ENCODE measurements around the gene CHRM4. TPM values are rescaled to one million over a fixed set of nuclear protein-coding genes. Genes with fewer than 3 reads are reported as not detected.
A peak's percentile ranks its signal among the peaks of the same experiment; 100 is the strongest.

Gene CHRM4
- total and polyA plus RNA-seq, 4 experiments from 2014 or later: 0.12 to 0.16 TPM; not detected in 2

DNA sequence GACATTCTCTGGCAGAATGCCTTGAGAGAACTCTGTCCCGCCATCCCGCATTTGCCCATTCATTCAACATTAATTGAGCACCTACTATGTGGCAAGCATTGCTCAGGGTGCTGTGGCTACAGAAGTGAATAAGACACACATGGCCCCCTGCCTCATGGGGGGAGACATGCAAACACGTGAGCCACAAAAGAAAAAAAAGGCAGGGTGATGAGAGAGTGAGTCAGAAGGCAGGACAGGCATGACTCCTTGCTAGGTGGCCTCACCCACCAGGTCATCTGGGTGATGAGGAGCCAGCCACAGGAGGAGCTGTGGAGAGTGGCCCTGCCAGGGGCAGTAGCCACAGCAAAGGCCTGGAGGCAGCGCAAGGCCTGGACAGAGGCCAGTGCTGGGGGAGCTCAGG, 4.9 kb downstream of the CHRM4 start:
- DNase-seq: no peak
- ChIA-PET POLR2A (ENCODE audit: partially characterized antibody) (no interaction called here), CTCF (ENCODE audit: partially characterized antibody) (interaction anchor here (1.3 kb wide), 1 partner anchor 9 kb away, joined by 5 read pairs; no protein-coding TSS in a partner anchor)
- Mint-ChIP-seq H3K9me3 (no peaks in the 10 kb centered on the region), H3K27ac (peak overlapping the region in 1 of 7 donors; percentile 50), H3K27me3 (peaks cover 22 to 53% of the 10 kb centered on the region in 2 donors), H3K4me3 (peak overlapping the region in 1 of 8 donors; percentile 4), H3K4me1 (peaks cover 10 to 39% (median 25%) of the 10 kb centered on the region in 4 donors), H3K36me3 (peaks cover 0 to 3% of the 10 kb centered on the region in 2 donors)
- Histone ChIP-seq H3K27ac (ENCODE audit: low read depth, low read length) (no peak overlapping the region), H3K4me3 (ENCODE audit: low read length in 2 of 2) (no peak overlapping the region), H3K9me3 (ENCODE audit: control insufficient read depth in 1 of 2, low read length in 2 of 2) (no peaks in the 10 kb centered on the region), H3K36me3 (ENCODE audit: insufficient read depth, low read length) (no peaks in the 10 kb centered on the region), H3K27me3 (ENCODE audit: insufficient read depth, low read length) (peaks cover 39% of the 10 kb centered on the region), H3K4me1 (ENCODE audit: insufficient read depth, low read length) (peaks cover 41% of the 10 kb centered on the region)
- intact Hi-C loops (cut with micrococcal nuclease): loop anchor here (5.0 kb wide), 2 partner anchors 141 to 231 kb away; partner anchors contain the start of genes ATG13 and HARBI1

DNA sequence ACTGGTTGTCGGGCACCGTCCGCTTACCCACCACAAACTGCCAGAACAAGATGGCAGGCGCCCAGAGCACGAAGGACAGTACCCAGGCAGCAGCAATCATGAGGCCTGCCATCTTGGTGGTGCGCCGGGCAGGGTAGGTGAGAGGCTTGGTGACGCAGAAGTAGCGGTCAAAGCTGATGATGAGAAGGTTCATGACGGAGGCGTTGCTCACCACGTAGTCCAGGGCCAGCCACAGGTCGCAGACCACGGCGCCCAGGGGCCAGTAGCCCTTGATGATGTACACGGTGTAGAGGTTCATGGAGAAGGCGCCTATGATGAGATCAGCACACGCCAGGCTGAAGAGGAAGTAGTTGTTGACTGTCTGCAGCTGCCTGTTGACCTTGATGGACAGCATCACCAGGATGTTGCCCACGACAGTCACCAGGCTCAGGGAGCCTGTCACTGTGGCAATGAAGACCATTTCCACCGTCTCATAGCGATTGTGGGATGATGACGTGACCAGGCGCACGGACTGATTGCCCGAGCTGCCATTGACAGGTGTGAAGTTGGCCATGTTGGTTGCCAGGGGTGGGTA, 5.5 kb downstream of the CHRM4 start:
- no peaks in the 10 kb centered on the region for H3K9me3 Mint-ChIP-seq
- ChIA-PET POLR2A (ENCODE audit: partially characterized antibody) (no interaction called here), CTCF (ENCODE audit: partially characterized antibody) (interaction anchor here (1.3 kb wide), 1 partner anchor 9 kb away, joined by 5 read pairs; no protein-coding TSS in a partner anchor)
- Histone ChIP-seq H3K9me3 (ENCODE audit: control insufficient read depth in 1 of 2, low read length in 2 of 2) (no peaks in the 10 kb centered on the region), H3K4me1 (ENCODE audit: insufficient read depth, low read length) (peaks cover 41% of the 10 kb centered on the region), H3K27ac (ENCODE audit: low read depth, low read length) (no peak overlapping the region), H3K4me3 (ENCODE audit: low read length in 2 of 2) (no peak overlapping the region), H3K36me3 (ENCODE audit: insufficient read depth, low read length) (no peaks in the 10 kb centered on the region), H3K27me3 (ENCODE audit: insufficient read depth, low read length) (peaks cover 39% of the 10 kb centered on the region)
- intact Hi-C loops (cut with micrococcal nuclease): loop anchor here (5.0 kb wide), 2 partner anchors 141 to 231 kb away; partner anchors contain the start of genes ATG13 and HARBI1
- H3K4me3 Mint-ChIP-seq: peak overlapping the region in 1 of 8 donors; percentile 4
- no peak for DNase-seq
- peaks cover 10 to 39% (median 25%) of the 10 kb centered on the region in 4 donors for H3K4me1 Mint-ChIP-seq
- H3K27ac Mint-ChIP-seq: peak overlapping the region in 1 of 7 donors; percentile 50
- H3K27me3 Mint-ChIP-seq: peaks cover 22 to 53% of the 10 kb centered on the region in 2 donors
- H3K36me3 Mint-ChIP-seq: peaks cover 0 to 3% of the 10 kb centered on the region in 2 donors

DNA sequence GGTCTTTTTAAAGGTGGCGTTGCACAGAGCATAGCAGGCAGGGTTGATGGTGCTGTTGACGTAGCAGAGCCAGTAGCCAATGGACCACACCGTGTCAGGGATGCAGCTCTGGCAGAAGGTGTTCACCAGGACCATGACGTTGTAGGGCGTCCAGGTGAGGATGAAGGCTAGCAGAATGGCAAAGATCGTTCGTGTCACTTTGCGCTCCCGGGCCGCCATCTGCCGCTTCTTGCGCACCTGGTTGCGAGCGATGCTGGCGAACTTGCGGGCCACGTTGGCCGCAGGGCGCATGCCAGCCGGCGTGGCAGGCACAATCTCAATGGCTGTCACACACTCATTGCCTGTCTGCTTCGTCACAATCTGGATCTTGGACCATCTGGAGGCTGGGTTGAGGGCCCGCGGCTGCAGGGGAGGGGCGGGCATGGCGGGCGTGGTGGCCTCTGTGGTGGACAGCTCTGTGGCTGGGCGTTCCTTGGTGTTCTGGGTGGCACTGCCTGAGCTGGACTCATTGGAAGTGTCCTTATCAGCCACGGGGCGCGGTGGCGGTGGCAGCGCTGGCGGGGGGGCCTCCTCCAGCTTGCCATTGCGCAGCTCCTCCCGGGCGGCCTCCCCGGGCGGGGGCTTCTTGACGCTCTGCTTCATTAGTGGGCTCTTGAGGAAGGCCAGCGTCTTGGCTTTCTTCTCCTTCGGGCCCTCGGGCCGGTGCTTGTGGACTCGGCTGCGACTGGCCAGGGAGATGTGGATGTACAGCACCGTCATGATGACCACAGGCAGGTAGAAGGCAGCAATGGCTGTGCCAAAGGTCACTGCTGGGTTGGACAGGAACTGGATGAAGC, 6.2 kb downstream of the CHRM4 start:
- no peak for DNase-seq
- ChIA-PET POLR2A (ENCODE audit: partially characterized antibody) (no interaction called here), CTCF (ENCODE audit: partially characterized antibody) (no interaction called here)
- no peak overlapping the region for H3K27ac ChIP-seq (ENCODE audit: low read depth, low read length)
- Mint-ChIP-seq H3K27ac (peak overlapping the region in 1 of 7 donors; percentile 50), H3K4me1 (peaks cover 10 to 36% (median 23%) of the 10 kb centered on the region in 4 donors), H3K4me3 (peak overlapping the region in 1 of 8 donors; percentile 39), H3K36me3 (peaks cover 0 to 3% of the 10 kb centered on the region in 2 donors), H3K27me3 (peaks cover 22 to 50% of the 10 kb centered on the region in 2 donors), H3K9me3 (no peaks in the 10 kb centered on the region)
- no peak overlapping the region for H3K4me3 ChIP-seq (ENCODE audit: low read length in 2 of 2)
- H3K9me3 ChIP-seq (ENCODE audit: control insufficient read depth in 1 of 2, low read length in 2 of 2): no peaks in the 10 kb centered on the region
- peaks cover 35% of the 10 kb centered on the region for H3K4me1 ChIP-seq (ENCODE audit: insufficient read depth, low read length)
- peaks cover 34% of the 10 kb centered on the region for H3K27me3 ChIP-seq (ENCODE audit: insufficient read depth, low read length)
- no peaks in the 10 kb centered on the region for H3K36me3 ChIP-seq (ENCODE audit: insufficient read depth, low read length)
- intact Hi-C loops (cut with micrococcal nuclease): loop anchor here (5.0 kb wide), 2 partner anchors 142 to 232 kb away; partner anchors contain the start of genes ATG13 and HARBI1

DNA sequence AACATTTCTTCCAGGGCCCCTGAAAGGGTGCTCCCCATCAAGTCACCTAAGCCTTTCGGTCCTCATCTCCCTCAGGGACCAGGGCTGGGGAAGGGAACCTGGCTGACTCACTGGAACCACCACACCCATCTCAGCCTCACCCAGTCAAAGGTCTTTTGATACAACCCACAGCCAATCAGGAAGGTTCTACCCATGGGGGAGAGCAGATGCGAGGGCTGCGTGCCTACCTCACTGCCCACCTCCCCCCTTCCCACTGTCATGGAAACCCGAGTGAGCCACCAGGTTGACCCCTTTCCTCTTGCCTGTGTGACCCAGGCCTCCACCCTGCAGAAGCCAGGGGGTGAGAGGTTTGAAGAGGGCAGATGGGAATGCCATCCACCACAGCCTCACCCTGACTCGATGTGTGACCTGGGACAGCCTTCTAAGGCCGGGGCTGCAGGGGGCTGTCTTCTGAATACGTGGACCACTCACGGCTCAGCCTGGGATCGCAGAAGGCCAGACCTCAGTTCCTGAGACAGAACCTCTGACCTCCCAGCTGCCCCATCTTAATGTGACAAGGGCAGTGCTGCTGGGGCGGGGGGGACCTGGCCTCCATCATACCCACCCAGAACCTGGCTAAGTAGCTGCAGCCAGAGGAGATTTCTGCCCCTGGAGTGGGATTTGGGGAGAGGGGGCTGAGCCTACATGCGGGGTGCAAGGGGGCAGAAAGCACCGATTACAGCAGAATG, 7.4 kb downstream of the CHRM4 start:
- no peak overlapping the region for H3K27ac ChIP-seq (ENCODE audit: low read depth, low read length)
- POLR2A ChIA-PET (ENCODE audit: partially characterized antibody): no interaction called here
- Mint-ChIP-seq H3K4me1 (peaks cover 7 to 31% (median 16%) of the 10 kb centered on the region in 4 donors), H3K27me3 (peaks cover 20 to 44% of the 10 kb centered on the region in 2 donors), H3K27ac (peak overlapping the region in 1 of 7 donors; percentile 51), H3K36me3 (peaks cover 0 to 7% of the 10 kb centered on the region in 2 donors), H3K4me3 (peak overlapping the region in 1 of 8 donors; percentile 25), H3K9me3 (no peaks in the 10 kb centered on the region)
- DNase-seq: no peak
- H3K4me1 ChIP-seq (ENCODE audit: insufficient read depth, low read length): peaks cover 22% of the 10 kb centered on the region
- H3K4me3 ChIP-seq (ENCODE audit: low read length in 2 of 2): no peak overlapping the region
- H3K27me3 ChIP-seq (ENCODE audit: insufficient read depth, low read length): peaks cover 25% of the 10 kb centered on the region
- CTCF ChIA-PET (ENCODE audit: partially characterized antibody): no interaction called here
- intact Hi-C loops (cut with micrococcal nuclease): loop anchor here (5.0 kb wide), 1 partner anchor 37 kb away; the partner anchor contains the start of gene DGKZ
- no peaks in the 10 kb centered on the region for H3K9me3 ChIP-seq (ENCODE audit: control insufficient read depth in 1 of 2, low read length in 2 of 2)
- no peaks in the 10 kb centered on the region for H3K36me3 ChIP-seq (ENCODE audit: insufficient read depth, low read length)

DNA sequence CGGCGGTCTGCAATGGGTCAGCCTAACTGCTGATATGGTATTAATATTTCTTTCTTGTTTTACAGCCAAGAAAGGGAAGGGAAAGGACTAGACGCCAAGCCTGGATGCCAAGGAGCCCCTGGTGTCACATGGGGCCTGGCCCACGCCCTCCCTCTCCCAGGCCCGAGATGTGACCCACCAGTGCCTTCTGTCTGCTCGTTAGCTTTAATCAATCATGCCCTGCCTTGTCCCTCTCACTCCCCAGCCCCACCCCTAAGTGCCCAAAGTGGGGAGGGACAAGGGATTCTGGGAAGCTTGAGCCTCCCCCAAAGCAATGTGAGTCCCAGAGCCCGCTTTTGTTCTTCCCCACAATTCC, 8.2 kb downstream of the CHRM4 start:
- peaks cover 18% of the 10 kb centered on the region for H3K27me3 ChIP-seq (ENCODE audit: insufficient read depth, low read length)
- H3K36me3 Mint-ChIP-seq: peaks cover 0 to 10% of the 10 kb centered on the region in 2 donors
- peaks cover 9 to 27% (median 13%) of the 10 kb centered on the region in 4 donors for H3K4me1 Mint-ChIP-seq
- peaks cover 19% of the 10 kb centered on the region for H3K4me1 ChIP-seq (ENCODE audit: insufficient read depth, low read length)
- H3K4me3 Mint-ChIP-seq: peak overlapping the region in 2 of 8 donors; percentile 46 to 52
- POLR2A ChIA-PET (ENCODE audit: partially characterized antibody): no interaction called here
- H3K27me3 Mint-ChIP-seq: peaks cover 20 to 38% of the 10 kb centered on the region in 2 donors
- H3K27ac ChIP-seq (ENCODE audit: low read depth, low read length): no peak overlapping the region
- no peak overlapping the region for H3K4me3 ChIP-seq (ENCODE audit: low read length in 2 of 2)
- H3K9me3 ChIP-seq (ENCODE audit: control insufficient read depth in 1 of 2, low read length in 2 of 2): no peaks in the 10 kb centered on the region
- no peaks in the 10 kb centered on the region for H3K36me3 ChIP-seq (ENCODE audit: insufficient read depth, low read length)
- intact Hi-C loops (cut with micrococcal nuclease): loop anchor here (5.0 kb wide), 1 partner anchor 36 kb away; the partner anchor contains the start of gene DGKZ
- CTCF ChIA-PET (ENCODE audit: partially characterized antibody): no interaction called here
- no peak overlapping the region for H3K27ac Mint-ChIP-seq
- H3K9me3 Mint-ChIP-seq: no peaks in the 10 kb centered on the region
- DNase-seq: no peak

DNA sequence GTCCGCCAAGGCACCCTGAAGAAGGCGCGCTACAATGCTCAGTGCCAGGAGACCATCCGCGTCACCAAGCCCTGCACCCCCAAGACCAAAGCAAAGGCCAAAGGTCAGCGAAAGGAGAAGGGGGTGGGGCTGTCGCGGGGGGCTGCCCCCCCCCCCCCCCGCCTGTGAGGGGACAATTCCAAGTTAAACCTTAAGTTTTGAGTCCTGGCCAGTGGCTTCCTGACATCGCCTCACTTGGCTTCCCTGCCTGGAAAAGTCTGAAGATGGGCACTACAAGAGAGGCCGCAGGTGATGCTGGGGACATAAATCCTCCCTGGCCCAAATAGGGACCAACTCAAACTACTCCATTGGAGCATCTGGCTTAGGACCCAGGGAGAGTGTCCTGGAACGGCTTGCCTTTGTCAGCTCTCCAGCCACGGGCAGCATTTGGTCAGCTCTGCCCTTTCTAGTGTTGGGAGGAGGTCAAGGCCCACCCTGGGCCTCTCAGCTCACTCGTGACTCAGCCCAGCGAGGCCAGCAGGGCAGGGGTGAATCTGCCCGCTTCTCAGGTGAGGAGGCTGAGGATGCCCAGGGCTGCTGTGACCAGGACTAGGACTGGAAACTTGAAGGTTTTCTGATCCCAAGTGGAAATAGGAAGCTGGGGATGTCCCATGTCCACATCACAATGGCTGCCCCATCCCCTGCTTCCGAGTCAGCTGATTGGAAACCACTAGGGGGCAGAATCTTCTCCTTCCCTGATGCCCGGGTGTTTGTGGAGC, 8.8 kb downstream of the CHRM4 start:
- peaks cover 13% of the 10 kb centered on the region for H3K4me1 ChIP-seq (ENCODE audit: insufficient read depth, low read length)
- no peaks in the 10 kb centered on the region for H3K9me3 ChIP-seq (ENCODE audit: control insufficient read depth in 1 of 2, low read length in 2 of 2)
- H3K4me1 Mint-ChIP-seq: peaks cover 4 to 21% (median 9%) of the 10 kb centered on the region in 4 donors
- no peaks in the 10 kb centered on the region for H3K36me3 ChIP-seq (ENCODE audit: insufficient read depth, low read length)
- no peak overlapping the region for H3K4me3 ChIP-seq (ENCODE audit: low read length in 2 of 2)
- H3K4me3 Mint-ChIP-seq: peak overlapping the region in 4 of 8 donors; percentile 51 to 82 (median 58)
- peaks cover 2 to 14% of the 10 kb centered on the region in 2 donors for H3K36me3 Mint-ChIP-seq
- H3K27ac ChIP-seq (ENCODE audit: low read depth, low read length): no peak overlapping the region
- H3K27me3 ChIP-seq (ENCODE audit: insufficient read depth, low read length): peaks cover 16% of the 10 kb centered on the region
- H3K9me3 Mint-ChIP-seq: no peaks in the 10 kb centered on the region
- peaks cover 14 to 33% of the 10 kb centered on the region in 2 donors for H3K27me3 Mint-ChIP-seq
- H3K27ac Mint-ChIP-seq: no peak overlapping the region
- ChIA-PET CTCF (ENCODE audit: partially characterized antibody) (no interaction called here), POLR2A (ENCODE audit: partially characterized antibody) (no interaction called here)
- DNase-seq: no peak
- intact Hi-C loops (cut with micrococcal nuclease): loop anchor here (5.0 kb wide), 1 partner anchor 36 kb away; the partner anchor contains the start of gene DGKZ

Data from CD4-positive, alpha-beta memory T cell (primary cell).